Uterus (tissue), 4 donors: ENCODE data around the gene C13orf46. TPM values are rescaled to one million over a fixed set of nuclear protein-coding genes. Genes with fewer than 3 reads are reported as not detected.

Source experiments
- DNase-seq, 2 donors: peaks; one replicate each; pipeline ENCODE4 v3.0.0-alpha.2; 2019 to 2020
- H3K27ac ChIP-seq, 2 donors: fragments of 200-600 bp; sonication (generic); 1 replicate in 1 of 2; 2 replicates in 1 of 2; pipeline ENCODE4 v1.5.1; 2016 to 2018
- H3K27me3 ChIP-seq, 2 donors: fragments of 200-600 bp; sonication (generic); one replicate each; pipeline ENCODE4 v1.5.1; 2018 to 2019; ENCODE audit warnings: control low read depth in 1 of 2
- H3K36me3 ChIP-seq, 2 donors: fragments of 200-600 bp; sonication (generic); one replicate each; pipeline ENCODE4 v1.5.1; 2019; ENCODE audit warnings: control low read depth in 1 of 2
- H3K4me1 ChIP-seq, 2 donors: fragments of 200-600 bp; sonication (generic); one replicate each; pipeline ENCODE4 v1.5.1; 2018 to 2019; ENCODE audit warnings: control low read depth in 1 of 2
- H3K4me3 ChIP-seq, 2 donors: fragments of 200-600 bp; sonication (generic); 1 replicate in 1 of 2; 2 replicates in 1 of 2; pipeline ENCODE4 v1.5.1; 2018 to 2019; ENCODE audit warnings: mild to moderate bottlenecking in 1 of 2
- H3K9me3 ChIP-seq, 2 donors: fragments of 200-600 bp; sonication (generic); one replicate each; pipeline ENCODE4 v1.5.1; 2019; ENCODE audit warnings: control low read depth in 1 of 2
- CTCF ChIP-seq, 4 experiments: fragments of 200-600 bp in 2 of 4; fragments of 450-650 bp in 2 of 4; sonication (generic) in 2 of 4; IDR thresholded peaks; one replicate each; pipeline ENCODE4 v1.5.1; 2016 to 2019; ENCODE audit warnings: antibody characterized with exemption in 4 of 4, mild to moderate bottlenecking in 2 of 4, moderate library complexity in 1 of 4
- POLR2A ChIP-seq, 2 donors: fragments of 450-650 bp; IDR thresholded peaks; one replicate each; pipeline ENCODE4 v1.6.1; 2016; ENCODE audit warnings: antibody characterized with exemption in 2 of 2, mild to moderate bottlenecking in 1 of 2, moderate library complexity in 1 of 2
- intact Hi-C: fragments of 100-400 bp; cut with DNase I; formaldehyde crosslinking; loops from one replicate; pipeline ENCODE4 v1.15.1; 2023; ENCODE audit warnings: low total_unique reads
- total RNA-seq, 4 donors: library from RNA; depleted of rRNA in 3 of 4; stranded (reverse); fragments of >200 nt in 3 of 4; gene quantifications; one replicate each; pipeline versions ENCODE4 v1.1.0 to v1.2.4, GENCODE V29; 2014 to 2023
- donor health status: DM: yes; HTN: yes; CAD: no.

The C13orf46 gene
- total RNA-seq, 4 donors from 2014 or later: 0.07 to 1.7 TPM; not detected in 2

- intact Hi-C loops: no loop called here
Observed at GRCh38 chr13:114005206-114005724, 31.4 kb upstream of the C13orf46 start.

GRCh38 chr13:114004420-114005205 lies 30.7 kb upstream of the C13orf46 start:
- Histone ChIP-seq H3K4me3 (no peak overlapping the region), H3K4me1 (no peaks in the 10 kb centered on the region), H3K27me3 (no peaks in the 10 kb centered on the region), H3K9me3 (no peaks in the 10 kb centered on the region), H3K36me3 (no peaks in the 10 kb centered on the region), H3K27ac (no peak overlapping the region)
- DNase-seq: no peak
- intact Hi-C loops: no loop called here
- no peak for TF ChIP-seq POLR2A (IDR thresholded peaks at IDR 0.05)
- TF ChIP-seq CTCF (IDR thresholded peaks at IDR 0.05): no peak

More at GRCh38 chr13:114005206-114005724, 31.4 kb upstream of the C13orf46 start:
- Histone ChIP-seq H3K27ac (no peak overlapping the region), H3K27me3 (no peaks in the 10 kb centered on the region), H3K4me3 (no peak overlapping the region), H3K4me1 (no peaks in the 10 kb centered on the region), H3K9me3 (no peaks in the 10 kb centered on the region), H3K36me3 (no peaks in the 10 kb centered on the region)
- no peak for DNase-seq
- TF ChIP-seq CTCF (IDR thresholded peaks at IDR 0.05): no peak
- no peak for TF ChIP-seq POLR2A (IDR thresholded peaks at IDR 0.05)

GRCh38 chr13:114002771-114003321 lies 29.0 kb upstream of the C13orf46 start:
- no peak for TF ChIP-seq POLR2A (IDR thresholded peaks at IDR 0.05)
- TF ChIP-seq CTCF (IDR thresholded peaks at IDR 0.05): no peak
- H3K9me3 ChIP-seq: no peaks in the 10 kb centered on the region
- H3K27me3 ChIP-seq: no peaks in the 10 kb centered on the region
- no peaks in the 10 kb centered on the region for H3K4me1 ChIP-seq
- no peaks in the 10 kb centered on the region for H3K36me3 ChIP-seq
- DNase-seq: no peak
- no peak overlapping the region for H3K27ac ChIP-seq
- intact Hi-C loops: no loop called here
- H3K4me3 ChIP-seq: no peak overlapping the region

GRCh38 chr13:114002009-114002544 lies 28.2 kb upstream of the C13orf46 start:
- H3K4me3 ChIP-seq: no peak overlapping the region
- no peak for DNase-seq
- H3K27ac ChIP-seq: no peak overlapping the region
- no peaks in the 10 kb centered on the region for H3K4me1 ChIP-seq
- TF ChIP-seq CTCF (IDR thresholded peaks at IDR 0.05) (no peak), POLR2A (IDR thresholded peaks at IDR 0.05) (no peak)
- intact Hi-C loops: no loop called here
- no peaks in the 10 kb centered on the region for H3K36me3 ChIP-seq
- no peaks in the 10 kb centered on the region for H3K27me3 ChIP-seq
- H3K9me3 ChIP-seq: no peaks in the 10 kb centered on the region
